Smooth muscle cell (in vitro differentiated cells): ENCODE measurements around the gene GATA6. TPM values are rescaled to one million over a fixed set of nuclear protein-coding genes. Genes with fewer than 3 reads are reported as not detected.

ENCODE experiments used
- DNase-seq: peaks from one replicate; lab custom pipeline; 2025; ENCODE audit not compliant: unreplicated experiment; lab: John Stamatoyannopoulos, UW
- H2AFZ ChIP-seq: fragments of 200-600 bp; sonication (generic); 2 replicates; pipeline ENCODE4 v1.6.0; 2016; ENCODE audit warnings: antibody characterized with exemption, low read depth, mild to moderate bottlenecking
- H3F3A ChIP-seq: fragments of 200-600 bp; sonication (generic); 2 replicates; pipeline ENCODE4 v1.6.0; 2017; ENCODE audit warnings: antibody characterized with exemption, low read depth
- H3K27ac ChIP-seq: fragments of 200-600 bp; sonication (generic); 2 replicates; pipeline ENCODE4 v1.5.1; 2016; ENCODE audit warnings: low read depth, mild to moderate bottlenecking
- H3K27me3 ChIP-seq: fragments of 200-600 bp; sonication (generic); 2 replicates; pipeline ENCODE4 v1.6.1; 2016; ENCODE audit warnings: low read depth, mild to moderate bottlenecking
- H3K36me3 ChIP-seq: fragments of 200-600 bp; sonication (generic); 2 replicates; pipeline ENCODE4 v1.5.1; 2016; ENCODE audit warnings: low read depth
- H3K4me1 ChIP-seq: fragments of 200-600 bp; sonication (generic); 2 replicates; pipeline ENCODE4 v1.5.1; 2016; ENCODE audit warnings: low read depth
- H3K4me2 ChIP-seq: fragments of 200-600 bp; sonication (generic); 2 replicates; pipeline ENCODE4 v1.6.0; 2016; ENCODE audit warnings: mild to moderate bottlenecking
- H3K4me3 ChIP-seq: fragments of 200-600 bp; sonication (generic); 2 replicates; pipeline ENCODE4 v1.5.1; 2016; ENCODE audit warnings: mild to moderate bottlenecking
- H3K79me2 ChIP-seq: fragments of 200-600 bp; sonication (generic); 2 replicates; pipeline ENCODE4 v1.6.0; 2016; ENCODE audit warnings: low read depth, mild to moderate bottlenecking
- H3K9ac ChIP-seq: fragments of 200-600 bp; sonication (generic); 2 replicates; pipeline ENCODE4 v1.6.0; 2016; ENCODE audit warnings: low read depth
- H3K9me3 ChIP-seq: fragments of 200-600 bp; sonication (generic); replicated peaks from 2 replicates; pipeline ENCODE4 v1.5.1; 2016; ENCODE audit warnings: low read depth
- H4K20me1 ChIP-seq: fragments of 200-600 bp; sonication (generic); 2 replicates; pipeline ENCODE4 v1.6.0; 2016; ENCODE audit warnings: low read depth
- CTCF ChIP-seq: fragments of 200-600 bp; sonication (generic); IDR thresholded peaks from 2 replicates; pipeline ENCODE4 v1.5.1; 2017; ENCODE audit warnings: borderline replicate concordance, mild to moderate bottlenecking, antibody characterized with exemption; ENCODE audit not compliant: insufficient read depth, poor library complexity, severe bottlenecking
- WGBS: methylation state at CpG from one replicate; pipeline ENCODE4 v1.1.7; 2016; ENCODE audit warnings: low lambda C conversion rate; 5-methylcytosine and 5-hydroxymethylcytosine counted together
- polyA plus RNA-seq: library from polyadenylated mRNA; unstranded; fragments of >200 nt; fragmentation: Nextera tagmentation; extraction: Ambion mirVana; gene quantifications from 2 replicates; pipeline ENCODE4 v1.2.1, GENCODE V29; 2016
- total RNA-seq: library from RNA; depleted of rRNA; stranded (reverse); fragments of >200 nt; gene quantifications from 2 replicates; pipeline ENCODE4 v1.2.3, GENCODE V29; 2014

Gene GATA6
- total and polyA plus RNA-seq, 2 experiments from 2014 or later: 48.5 to 49.9 TPM

- TF ChIP-seq CTCF: no peak
- 28% methylated on average over 16 of the region's 16 CpGs for WGBS
- peak overlapping the region; percentile 71 for H2AFZ ChIP-seq
- peak overlapping the region; percentile 96 for H3K4me2 ChIP-seq
- peak overlapping the region; percentile 92 for H3K4me3 ChIP-seq
- no peaks in the 10 kb centered on the region for H3K4me1 ChIP-seq
- H3K79me2 ChIP-seq: peaks cover 11% of the 10 kb centered on the region
- no peak overlapping the region for H3K27ac ChIP-seq
- DNase-seq: no peak
- no peaks in the 10 kb centered on the region for H3K36me3 ChIP-seq
- H3K9ac ChIP-seq: peak overlapping the region; percentile 68
- H3K27me3 ChIP-seq: no peaks in the 10 kb centered on the region
- no peaks in the 10 kb centered on the region for H4K20me1 ChIP-seq
- no peaks in the 10 kb centered on the region for H3K9me3 ChIP-seq
- H3F3A ChIP-seq: peaks cover 4% of the 10 kb centered on the region
Measured at GRCh38 chr18:22164337-22165048, 4.9 kb upstream of the GATA6 start.

- 5% methylated on average over 50 of the region's 50 CpGs for WGBS
- no peaks in the 10 kb centered on the region for H3K27me3 ChIP-seq
- no peaks in the 10 kb centered on the region for H3K9me3 ChIP-seq
- peaks cover 17% of the 10 kb centered on the region for H3K79me2 ChIP-seq
- no peaks in the 10 kb centered on the region for H3K36me3 ChIP-seq
- no peak for TF ChIP-seq CTCF
- no peak overlapping the region for H3K27ac ChIP-seq
- peaks cover 6% of the 10 kb centered on the region for H4K20me1 ChIP-seq
- peak overlapping the region; percentile 68 for H3K9ac ChIP-seq
- H3K4me1 ChIP-seq: no peaks in the 10 kb centered on the region
- DNase-seq: no peak
- H3F3A ChIP-seq: peaks cover 4% of the 10 kb centered on the region
- H2AFZ ChIP-seq: peak overlapping the region; percentile 71
- H3K4me3 ChIP-seq: peak overlapping the region; percentile 92
- H3K4me2 ChIP-seq: peak overlapping the region; percentile 96
Measured at GRCh38 chr18:22165049-22165602, 4.3 kb upstream of the GATA6 start.

GRCh38 chr18:22165603-22166068, 3.8 kb upstream of the GATA6 start:
- H4K20me1 ChIP-seq: peaks cover 10% of the 10 kb centered on the region
- H3K79me2 ChIP-seq: peaks cover 22% of the 10 kb centered on the region
- peak overlapping the region; percentile 70 for H3K27ac ChIP-seq
- no peaks in the 10 kb centered on the region for H3K4me1 ChIP-seq
- H2AFZ ChIP-seq: peak overlapping the region; percentile 76
- no peak for DNase-seq
- TF ChIP-seq CTCF: no peak
- H3K4me3 ChIP-seq: peak overlapping the region; percentile 92
- H3K27me3 ChIP-seq: no peaks in the 10 kb centered on the region
- H3K9me3 ChIP-seq: no peaks in the 10 kb centered on the region
- peak overlapping the region; percentile 86 for H3K9ac ChIP-seq
- 2% methylated on average over 51 of the region's 57 CpGs for WGBS
- H3F3A ChIP-seq: peaks cover 4% of the 10 kb centered on the region
- peak overlapping the region; percentile 96 for H3K4me2 ChIP-seq
- H3K36me3 ChIP-seq: no peaks in the 10 kb centered on the region
